Activated naive CD8-positive, alpha-beta T cell (primary cell): ENCODE results near the gene C9orf153.
"Not testable (repeated sequence)": the region's sequence is repeated elsewhere in the genome, so short reads cannot be mapped to it uniquely, and the experiment has no call there.

Experiments used
- H3K27ac Mint-ChIP-seq: one replicate; pipeline ENCODE4 v1.8.0; 2021; ENCODE audit warnings: mixed read lengths
- H3K27me3 Mint-ChIP-seq: one replicate; pipeline ENCODE4 v1.8.0; 2021; ENCODE audit warnings: mixed read lengths
- H3K36me3 Mint-ChIP-seq: one replicate; pipeline ENCODE4 v1.8.0; 2021; ENCODE audit warnings: mixed read lengths
- H3K4me1 Mint-ChIP-seq: one replicate; pipeline ENCODE4 v1.8.0; 2021; ENCODE audit warnings: low read depth, mixed read lengths
- H3K4me3 Mint-ChIP-seq: one replicate; pipeline ENCODE4 v1.8.0; 2021; ENCODE audit warnings: mild to moderate bottlenecking, mixed read lengths
- H3K9me3 Mint-ChIP-seq: one replicate; pipeline ENCODE4 v1.8.0; 2021; ENCODE audit warnings: low read depth, mixed read lengths

C9orf153 gene

DNA sequence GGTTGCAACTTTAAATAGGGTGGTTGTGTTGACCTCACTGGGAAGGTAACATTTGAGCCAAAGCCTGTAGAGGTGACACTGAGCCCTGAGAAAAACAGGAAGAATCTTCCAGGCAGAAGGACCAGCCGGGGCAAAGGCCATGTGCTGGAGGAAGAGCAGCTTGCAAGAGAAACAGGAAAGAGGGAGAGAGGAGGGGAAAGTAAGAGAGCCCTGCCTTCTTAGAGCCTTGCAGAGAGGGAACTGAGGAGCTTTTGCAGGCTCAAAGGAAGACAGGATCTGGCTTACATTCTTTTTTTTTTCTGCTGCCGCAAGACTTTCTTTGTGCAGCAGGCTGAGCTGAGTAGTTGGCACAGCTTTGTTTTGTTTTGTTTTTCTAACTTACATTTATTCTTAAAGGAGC is 17.4 kb downstream of the C9orf153 start:
- peaks cover 5% of the 10 kb centered on the region for H3K4me1 Mint-ChIP-seq
- H3K27me3 Mint-ChIP-seq: no peaks in the 10 kb centered on the region
- no peaks in the 10 kb centered on the region for H3K36me3 Mint-ChIP-seq
- no peak overlapping the region for H3K27ac Mint-ChIP-seq
- no peaks in the 10 kb centered on the region for H3K9me3 Mint-ChIP-seq
- no peak overlapping the region for H3K4me3 Mint-ChIP-seq

DNA sequence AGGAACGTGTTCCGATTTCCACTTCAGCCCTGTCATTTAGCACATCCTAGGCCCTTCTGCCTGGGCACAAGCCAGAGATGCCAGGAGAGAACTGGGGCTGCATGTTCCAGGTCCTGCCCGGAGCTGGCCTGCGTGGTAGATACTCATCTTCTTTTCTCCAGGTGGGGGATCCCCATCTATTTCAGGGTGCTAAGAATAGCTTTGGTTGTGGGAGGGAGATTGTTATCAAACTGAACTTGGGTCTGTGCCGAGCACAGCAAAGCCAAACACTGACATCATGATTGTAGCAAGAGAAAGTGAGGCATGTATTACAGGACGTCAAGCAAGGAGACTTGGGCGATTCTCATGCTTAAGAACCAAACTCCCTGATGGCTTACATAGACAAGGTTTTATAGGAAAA is 18.2 kb downstream of the C9orf153 start:
- Mint-ChIP-seq H3K9me3 (no peaks in the 10 kb centered on the region), H3K4me3 (no peak overlapping the region), H3K27ac (no peak overlapping the region), H3K4me1 (peaks cover 5% of the 10 kb centered on the region), H3K27me3 (no peaks in the 10 kb centered on the region), H3K36me3 (no peaks in the 10 kb centered on the region)

DNA sequence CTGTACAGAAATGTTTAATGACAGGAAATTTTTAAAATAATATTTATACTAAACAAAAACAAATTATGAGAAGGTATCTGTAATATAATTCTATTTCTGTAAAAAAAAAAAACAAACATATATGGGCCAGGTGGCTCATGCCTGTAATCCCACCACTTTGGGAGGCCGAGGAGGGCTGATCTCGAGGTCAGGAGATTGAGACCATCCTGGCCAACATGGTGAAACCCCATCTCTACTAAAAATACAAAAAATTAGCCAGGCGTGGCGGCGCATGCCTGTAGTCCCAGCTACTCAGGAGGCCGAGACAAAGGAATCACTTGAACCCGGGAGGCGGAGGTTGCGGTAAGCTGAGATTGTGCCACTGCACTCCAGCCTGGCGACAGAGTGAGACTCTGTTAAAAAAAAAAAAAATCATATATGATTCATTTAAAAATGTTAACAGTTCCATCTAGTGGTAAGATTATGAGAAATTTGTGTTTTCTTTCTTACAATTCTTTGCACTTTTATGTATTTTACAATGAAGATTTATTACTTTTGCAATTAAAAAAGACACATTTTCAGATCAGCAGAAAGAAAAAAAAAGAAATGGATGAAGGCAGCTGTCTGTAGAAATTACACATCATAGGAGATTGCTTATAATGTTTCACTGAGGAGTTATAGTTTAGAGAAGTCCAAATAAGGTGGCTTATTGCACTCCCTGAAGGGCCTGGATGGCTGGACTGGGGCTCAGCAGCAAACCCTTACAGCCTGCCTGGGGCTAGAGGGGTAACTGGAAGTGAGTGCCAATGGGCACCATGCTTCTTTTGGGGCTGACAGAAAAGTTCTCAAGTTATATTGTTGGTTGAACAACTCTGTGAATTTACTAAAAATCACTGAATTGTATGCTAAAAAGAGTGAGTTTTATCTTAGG is 20.3 kb downstream of the C9orf153 start:
- H3K27me3 Mint-ChIP-seq: peaks cover 1% of the 10 kb centered on the region
- H3K4me3 Mint-ChIP-seq: no peak overlapping the region
- H3K9me3 Mint-ChIP-seq: no peaks in the 10 kb centered on the region
- peaks cover 5% of the 10 kb centered on the region for H3K4me1 Mint-ChIP-seq
- no peak overlapping the region for H3K27ac Mint-ChIP-seq
- H3K36me3 Mint-ChIP-seq: peaks cover 4% of the 10 kb centered on the region

DNA sequence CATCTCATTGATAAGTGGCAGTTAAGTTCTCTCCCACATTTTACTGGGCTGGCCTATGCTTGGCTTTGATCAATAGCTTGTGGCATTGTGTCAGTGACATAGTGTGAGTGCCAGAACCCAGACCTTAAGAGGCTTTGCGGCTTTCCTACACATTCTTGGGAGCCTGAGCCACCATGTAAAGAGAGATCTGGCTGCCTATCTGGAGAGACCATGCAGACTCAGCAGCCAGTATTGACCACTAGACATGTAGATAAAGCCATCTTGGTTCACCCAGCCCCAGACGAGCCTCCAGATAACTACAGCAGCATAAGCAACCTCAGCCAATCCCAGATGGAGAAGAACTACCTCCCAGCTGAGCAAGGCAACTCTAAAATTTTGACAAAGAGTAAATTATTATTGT is 28.6 kb downstream of the C9orf153 start:
- peaks cover 4% of the 10 kb centered on the region for H3K36me3 Mint-ChIP-seq
- H3K27me3 Mint-ChIP-seq: peaks cover 1% of the 10 kb centered on the region
- H3K4me3 Mint-ChIP-seq: no peak overlapping the region
- H3K27ac Mint-ChIP-seq: no peak overlapping the region
- H3K9me3 Mint-ChIP-seq: no peaks in the 10 kb centered on the region
- H3K4me1 Mint-ChIP-seq: no peaks in the 10 kb centered on the region

- Mint-ChIP-seq H3K9me3 (no peaks in the 10 kb centered on the region), H3K4me1 (no peaks in the 10 kb centered on the region), H3K27ac (no peak overlapping the region), H3K4me3 (no peak overlapping the region), H3K36me3 (no peaks in the 10 kb centered on the region), H3K27me3 (no peaks in the 10 kb centered on the region)
Observed at GRCh38 chr9:86222667-86223066, 36.8 kb downstream of the C9orf153 start.

GRCh38 chr9:86219606-86220005 is 39.9 kb downstream of the C9orf153 start:
- no peak overlapping the region for H3K27ac Mint-ChIP-seq
- H3K36me3 Mint-ChIP-seq: no peaks in the 10 kb centered on the region
- H3K4me1 Mint-ChIP-seq: no peaks in the 10 kb centered on the region
- H3K27me3 Mint-ChIP-seq: no peaks in the 10 kb centered on the region
- H3K9me3 Mint-ChIP-seq: no peaks in the 10 kb centered on the region
- H3K4me3 Mint-ChIP-seq: no peak overlapping the region

DNA sequence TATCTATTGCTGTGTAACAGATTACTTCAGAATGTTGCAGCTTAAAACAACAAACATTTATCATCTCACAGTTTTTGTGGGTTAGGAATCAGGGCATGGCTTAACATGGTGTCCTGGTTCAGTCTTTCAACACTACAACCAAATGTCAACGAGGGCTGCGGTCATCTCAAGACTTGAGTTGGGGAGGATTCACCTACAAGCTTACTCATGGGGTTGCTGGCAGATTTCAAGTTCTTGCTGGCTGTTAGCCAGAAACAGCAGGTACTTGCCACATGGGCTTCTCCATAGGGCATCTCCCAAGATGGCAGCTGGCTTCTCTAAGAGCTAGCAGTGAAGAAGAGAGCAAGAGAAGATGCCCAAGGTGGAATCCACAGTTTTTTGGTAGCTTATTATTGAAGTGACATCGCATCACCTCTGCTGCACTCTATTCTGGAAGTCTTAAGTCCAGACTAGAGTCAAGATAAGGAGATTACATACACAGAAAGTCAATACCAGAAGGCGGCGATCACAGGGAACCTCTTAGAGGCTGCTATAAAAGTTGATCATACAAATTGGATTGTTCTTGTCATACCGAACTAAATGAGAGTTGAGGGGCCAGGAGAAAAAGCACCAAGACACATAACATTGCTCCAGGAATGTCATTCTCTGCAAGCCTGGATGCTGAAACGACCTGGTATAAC is 42.2 kb downstream of the C9orf153 start:
- no peaks in the 10 kb centered on the region for H3K9me3 Mint-ChIP-seq
- H3K27ac Mint-ChIP-seq: no peak overlapping the region
- no peak overlapping the region for H3K4me3 Mint-ChIP-seq
- H3K36me3 Mint-ChIP-seq: no peaks in the 10 kb centered on the region
- H3K4me1 Mint-ChIP-seq: no peaks in the 10 kb centered on the region
- no peaks in the 10 kb centered on the region for H3K27me3 Mint-ChIP-seq

DNA sequence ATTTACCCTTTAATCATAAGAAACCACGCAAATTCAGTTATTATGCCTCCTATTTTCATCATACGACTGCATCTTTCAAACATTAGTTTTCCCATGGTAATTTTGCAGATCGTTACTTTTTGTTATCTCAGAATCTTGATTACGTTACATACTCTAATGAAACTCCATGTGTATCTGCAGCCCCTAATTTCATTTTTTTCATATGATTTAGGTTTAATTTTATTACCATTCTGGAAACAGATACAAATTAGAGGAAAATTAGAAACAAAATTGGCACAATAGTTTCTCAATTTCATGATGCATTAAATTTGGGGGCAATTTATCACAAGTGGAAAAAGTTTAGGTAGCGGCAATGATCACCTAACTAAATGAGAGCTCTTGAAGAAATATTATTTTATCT is 52.3 kb downstream of the C9orf153 start:
- no peaks in the 10 kb centered on the region for H3K9me3 Mint-ChIP-seq
- no peaks in the 10 kb centered on the region for H3K4me1 Mint-ChIP-seq
- no peak overlapping the region for H3K27ac Mint-ChIP-seq
- peaks cover under 1% of the 10 kb centered on the region for H3K27me3 Mint-ChIP-seq
- no peaks in the 10 kb centered on the region for H3K36me3 Mint-ChIP-seq
- no peak overlapping the region for H3K4me3 Mint-ChIP-seq

- H3K4me3 Mint-ChIP-seq: no peak overlapping the region
- H3K27ac Mint-ChIP-seq: no peak overlapping the region
- no peaks in the 10 kb centered on the region for H3K36me3 Mint-ChIP-seq
- H3K27me3 Mint-ChIP-seq: peaks cover 1% of the 10 kb centered on the region
- H3K4me1 Mint-ChIP-seq: no peaks in the 10 kb centered on the region
- H3K9me3 Mint-ChIP-seq: no peaks in the 10 kb centered on the region
Observed at GRCh38 chr9:86202338-86202882, 57.0 kb downstream of the C9orf153 start.

DNA sequence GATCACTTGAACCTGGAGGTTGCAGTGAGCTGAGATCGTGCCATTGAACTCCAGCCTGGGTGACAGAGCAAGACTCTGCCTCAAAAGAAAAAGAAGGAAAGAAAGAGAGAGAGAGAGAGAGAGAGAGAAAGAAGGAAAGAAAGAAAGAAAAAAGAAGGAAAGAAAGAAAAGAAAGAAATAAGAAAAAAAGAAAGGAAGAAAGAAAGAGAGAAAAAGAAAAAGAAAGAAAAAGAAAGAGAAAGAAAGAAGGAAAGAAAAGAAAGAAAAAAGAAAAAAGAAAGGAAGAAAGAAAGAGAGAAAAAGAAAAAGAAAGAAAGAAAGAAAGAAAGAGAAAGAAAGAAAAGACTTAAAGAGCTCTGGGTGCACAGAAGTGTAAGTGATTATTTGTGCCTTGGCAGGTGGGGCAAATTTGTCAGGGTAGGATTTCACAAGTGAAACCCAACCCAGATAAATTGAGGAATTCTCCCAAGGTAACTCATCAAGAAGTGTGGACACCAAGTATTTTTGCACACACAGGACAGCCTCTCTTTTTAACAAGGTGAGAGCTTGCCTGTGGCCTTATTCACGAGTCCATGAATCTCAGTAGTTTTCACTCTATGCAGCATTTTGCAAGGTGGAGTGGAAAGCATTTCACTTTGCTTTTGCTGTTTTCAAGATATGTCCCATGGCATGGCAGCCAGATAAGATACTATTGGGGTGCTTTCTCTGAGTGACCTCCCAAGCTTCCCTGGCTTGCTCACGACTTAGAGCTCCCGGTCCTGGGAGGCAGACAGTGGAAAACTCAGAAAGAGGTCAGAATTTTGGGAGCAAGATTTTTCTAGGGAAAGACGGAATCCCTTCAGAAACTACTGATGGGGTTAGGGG is 57.8 kb downstream of the C9orf153 start:
- Mint-ChIP-seq H3K27ac (no peak overlapping the region), H3K9me3 (no peaks in the 10 kb centered on the region), H3K4me3 (no peak overlapping the region), H3K27me3 (peaks cover 1% of the 10 kb centered on the region), H3K4me1 (no peaks in the 10 kb centered on the region), H3K36me3 (peaks cover 2% of the 10 kb centered on the region)

DNA sequence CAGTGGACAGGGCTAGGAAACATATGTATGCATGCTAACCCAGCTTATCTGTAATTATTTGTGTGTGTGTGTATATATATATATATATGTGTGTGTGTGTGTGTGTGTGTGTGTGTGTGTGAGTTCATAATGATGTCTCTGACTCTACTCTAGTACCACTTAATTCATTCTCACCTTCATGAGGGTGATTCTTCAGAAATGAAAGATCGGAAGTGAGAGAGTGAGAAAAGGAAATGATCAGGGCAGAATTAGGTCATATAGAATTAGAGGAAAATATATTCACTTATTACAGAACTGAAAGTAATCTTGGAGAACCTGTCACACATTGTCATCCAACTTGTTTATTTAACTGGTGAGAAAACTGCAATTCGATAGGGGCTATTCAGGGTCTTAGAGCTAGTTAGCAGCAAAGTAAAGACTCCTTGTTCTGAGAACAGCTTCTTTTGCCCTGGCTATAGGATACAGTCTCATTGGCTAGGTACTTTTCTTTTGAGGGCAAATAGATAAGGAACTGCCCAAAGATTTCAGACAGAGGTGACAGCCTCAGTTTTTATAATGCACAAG is 58.8 kb downstream of the C9orf153 start:
- H3K36me3 Mint-ChIP-seq: peaks cover 2% of the 10 kb centered on the region

DNA sequence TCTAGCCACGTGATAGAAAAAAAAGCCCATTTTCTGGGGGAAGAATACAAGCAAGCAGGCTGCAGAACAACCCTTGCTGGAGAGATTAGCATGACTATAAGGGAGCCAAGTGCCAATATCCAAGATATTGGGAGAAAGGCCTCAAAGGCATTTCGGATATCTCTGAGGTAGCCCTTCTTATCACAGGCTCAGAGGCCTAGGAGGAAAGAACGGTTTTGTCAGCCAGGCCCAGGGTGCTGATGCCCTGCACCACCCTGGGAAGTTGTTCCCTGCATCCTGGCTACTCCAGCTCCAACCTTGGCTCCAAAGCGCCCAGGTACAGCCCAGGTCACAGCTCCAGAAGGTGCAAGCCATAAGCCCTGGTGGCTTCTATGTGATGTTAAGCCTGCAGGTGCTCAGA is 66.4 kb downstream of the C9orf153 start:
- peaks cover 10% of the 10 kb centered on the region for H3K36me3 Mint-ChIP-seq
- no peak overlapping the region for H3K27ac Mint-ChIP-seq
- H3K27me3 Mint-ChIP-seq: no peaks in the 10 kb centered on the region
- H3K9me3 Mint-ChIP-seq: peaks cover 17% of the 10 kb centered on the region
- H3K4me3 Mint-ChIP-seq: no peak overlapping the region
- no peaks in the 10 kb centered on the region for H3K4me1 Mint-ChIP-seq

More for the DNA sequence above, 58.8 kb downstream of the C9orf153 start:
- no peak overlapping the region for H3K27ac Mint-ChIP-seq
- H3K4me3 Mint-ChIP-seq: no peak overlapping the region
- no peaks in the 10 kb centered on the region for H3K4me1 Mint-ChIP-seq
- peaks cover 1% of the 10 kb centered on the region for H3K27me3 Mint-ChIP-seq
- H3K9me3 Mint-ChIP-seq: no peaks in the 10 kb centered on the region

DNA sequence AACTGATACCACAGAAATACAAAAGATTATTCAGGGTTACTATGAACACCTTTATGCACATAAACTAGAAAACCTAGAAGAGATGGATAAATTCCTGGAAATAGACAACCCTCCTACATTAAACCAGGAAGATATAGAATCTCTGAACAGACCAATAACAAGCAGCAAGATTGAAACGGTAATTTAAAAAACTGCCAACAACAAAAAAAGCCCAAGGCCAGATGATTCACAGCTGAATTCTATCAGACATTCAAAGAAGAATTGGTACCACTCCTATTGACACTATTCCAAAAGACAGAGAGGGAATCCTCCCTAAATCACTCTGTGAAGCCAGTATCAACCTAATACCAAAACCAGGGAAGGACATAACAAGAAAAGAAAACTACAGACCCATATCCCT is 68.8 kb downstream of the C9orf153 start:
- peaks cover 17% of the 10 kb centered on the region for H3K9me3 Mint-ChIP-seq
- H3K4me3 Mint-ChIP-seq, H3K27me3 Mint-ChIP-seq, H3K4me1 Mint-ChIP-seq, H3K27ac Mint-ChIP-seq: not testable (repeated sequence)
- peaks cover 10% of the 10 kb centered on the region for H3K36me3 Mint-ChIP-seq

GRCh38 chr9:86187121-86187520 is 72.3 kb downstream of the C9orf153 start:
- Mint-ChIP-seq H3K36me3 (peaks cover 5% of the 10 kb centered on the region), H3K9me3 (peaks cover 10% of the 10 kb centered on the region), H3K27ac (no peak overlapping the region), H3K4me3 (no peak overlapping the region), H3K27me3 (peaks cover 3% of the 10 kb centered on the region), H3K4me1 (no peaks in the 10 kb centered on the region)
